GM13976 (cell line): Measurements from ENCODE around the gene HOMER3.
"Not testable (repeated sequence)": the region's sequence is repeated elsewhere in the genome, so short reads cannot be mapped to it uniquely, and the experiment has no call there.

Source experiments
- DNase-seq: peaks from one replicate; pipeline ENCODE4 v3.0.0; 2012; ENCODE audit warnings: low spot score
- CTCF ChIP-seq: IDR thresholded peaks from 2 replicates; pipeline ENCODE4 v1.5.1; 2012; ENCODE audit warnings: borderline replicate concordance, mild to moderate bottlenecking; ENCODE audit not compliant: insufficient read depth; ENCODE audit errors: extremely low read depth, missing control alignments, control extremely low read depth
- in situ Hi-C: fragments of 300-500 bp; cut with MboI; formaldehyde crosslinking; loops from one replicate; pipeline ENCODE4 v1.12.0; 2022; ENCODE audit warnings: low sequenced_read_pairs, mixed read lengths, inconsistent platforms; ENCODE audit not compliant: unreplicated experiment

The HOMER3 gene

GRCh38 chr19:18955042-18955441 is 14.0 kb upstream of the HOMER3 start:
- in situ Hi-C loops, result no loop called here
- no peak for DNase-seq
- no peak for TF ChIP-seq CTCF

DNA sequence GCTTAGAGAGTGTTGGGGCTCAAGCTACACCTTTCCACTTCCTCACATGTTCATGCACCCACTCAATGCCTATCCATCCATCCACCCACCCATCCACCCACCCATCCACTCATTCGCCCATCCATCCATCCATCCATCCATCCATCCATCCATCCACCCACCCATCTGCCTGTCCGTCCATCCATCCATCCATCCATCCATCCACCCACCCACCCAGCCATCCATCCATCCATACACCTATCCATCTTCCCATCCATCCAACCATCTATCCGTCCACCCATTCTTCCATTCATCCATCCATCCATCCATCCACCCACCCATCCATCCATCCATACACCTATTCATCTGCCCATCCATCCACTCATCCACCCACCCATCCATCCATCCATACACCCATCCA is 13.1 kb upstream of the HOMER3 start:
- no peak for DNase-seq
- in situ Hi-C loops, result no loop called here
- no peak for TF ChIP-seq CTCF

DNA sequence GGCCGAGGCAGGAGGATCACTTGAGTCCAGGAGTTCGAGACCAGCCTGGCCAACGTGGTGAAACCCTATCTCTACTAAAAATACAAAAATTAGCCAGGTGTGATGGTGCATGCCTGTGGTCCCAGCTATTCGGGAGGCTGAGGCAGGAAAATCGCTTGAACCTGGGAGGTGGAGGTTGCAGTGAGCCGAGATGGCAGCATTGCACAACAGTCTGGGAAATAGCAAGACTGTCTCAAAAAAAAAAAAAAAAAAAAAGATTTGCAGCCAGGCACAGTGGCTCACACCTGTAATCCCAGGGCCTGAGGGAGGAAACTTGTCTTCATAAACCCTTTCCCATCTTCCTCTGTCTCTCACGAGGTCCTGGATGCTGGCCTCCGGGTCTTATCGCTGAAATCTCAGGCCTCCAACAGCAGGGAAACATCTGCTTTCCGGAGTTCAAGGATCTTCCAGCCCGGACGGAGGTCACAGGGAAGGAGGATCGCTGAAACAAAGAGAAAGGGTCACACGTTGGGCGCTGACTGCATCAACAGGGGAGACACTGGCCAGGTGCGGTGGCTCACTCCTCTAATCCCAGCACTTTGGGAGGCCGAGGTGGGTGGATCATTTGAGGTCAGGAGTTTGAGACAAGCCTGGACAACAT is 11.5 kb upstream of the HOMER3 start:
- in situ Hi-C loops, result not testable (repeated sequence)

DNA sequence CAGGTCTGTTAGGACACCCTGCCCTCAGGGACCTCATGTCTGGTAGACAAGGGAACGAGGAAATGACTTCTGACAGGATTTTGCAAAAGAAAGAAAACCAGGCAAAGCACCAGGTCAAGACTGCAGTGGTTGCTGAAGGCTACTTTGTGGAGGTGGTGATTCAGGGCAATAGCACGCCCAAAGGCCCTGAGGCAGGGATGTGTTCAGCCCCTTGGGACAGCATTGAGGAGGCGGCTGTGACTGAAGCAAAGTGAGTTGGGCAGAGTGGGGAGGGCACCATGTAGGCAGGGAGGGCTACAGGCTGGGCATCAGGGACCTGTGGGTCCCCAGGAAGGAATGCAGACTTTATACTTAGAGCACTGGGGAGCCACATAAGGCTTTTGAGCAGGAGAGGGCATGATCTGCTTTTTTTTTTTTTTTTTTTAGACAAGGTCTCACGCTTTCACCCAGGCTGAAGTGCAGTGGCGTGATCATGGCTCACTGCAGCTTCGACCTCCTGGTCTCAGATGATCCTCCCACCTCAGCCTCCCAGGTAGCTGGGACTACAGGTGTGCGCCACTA is 10.8 kb upstream of the HOMER3 start:
- in situ Hi-C loops, result no loop called here
- no peak for TF ChIP-seq CTCF
- DNase-seq, result peak; percentile 7

More for the DNA sequence above, 11.5 kb upstream of the HOMER3 start:
- DNase-seq, result not testable (repeated sequence)

DNA sequence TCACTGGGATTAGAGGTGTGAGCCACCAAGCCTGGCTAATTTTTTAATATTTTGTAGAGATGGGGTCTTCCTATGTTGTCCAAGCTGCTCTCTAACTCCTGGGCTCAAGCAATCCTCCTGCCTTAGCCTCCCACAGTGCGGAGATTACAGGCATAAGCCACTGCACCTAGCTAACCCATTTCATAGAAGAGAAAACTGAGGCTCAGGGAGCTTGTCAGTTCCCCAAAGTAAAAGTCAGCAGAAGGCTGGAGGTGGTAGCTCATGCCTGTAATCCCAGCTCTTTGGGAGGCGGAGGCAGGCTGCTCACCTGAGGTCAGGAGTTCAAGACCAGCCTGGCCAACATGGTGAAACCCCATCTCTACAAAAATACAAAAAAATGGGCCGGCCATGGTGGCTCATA is 8.8 kb upstream of the HOMER3 start:
- DNase-seq, result no peak
- in situ Hi-C loops, result no loop called here
- TF ChIP-seq CTCF, result no peak

DNA sequence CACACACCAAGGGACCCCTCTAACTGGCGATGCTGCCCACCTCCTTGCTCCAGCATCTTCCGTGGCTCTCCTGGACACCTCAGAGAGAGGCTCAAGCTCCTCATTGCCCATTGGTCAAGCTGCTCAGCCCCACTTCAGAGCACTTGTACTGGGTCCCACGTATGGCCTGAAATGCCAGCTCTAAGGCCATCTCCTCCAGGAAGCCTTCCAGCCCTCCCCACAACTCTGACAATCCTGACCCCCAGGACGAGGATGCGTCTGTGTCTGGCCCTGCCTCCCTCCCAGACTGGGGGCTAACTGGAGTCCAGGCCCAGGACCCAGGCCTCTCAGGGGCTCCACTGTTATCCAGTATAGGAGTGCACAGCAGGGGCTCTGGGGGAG is 7.9 kb upstream of the HOMER3 start:
- in situ Hi-C loops, result no loop called here
- no peak for DNase-seq
- no peak for TF ChIP-seq CTCF

GRCh38 chr19:18948075-18948975 is 7.3 kb upstream of the HOMER3 start:
- TF ChIP-seq CTCF, result no peak
- in situ Hi-C loops, result no loop called here
- DNase-seq, result no peak
